ENCODE data around the gene IRF4.
A peak's percentile ranks its signal among the peaks of the same experiment; 100 is the strongest.
"Not testable (repeated sequence)": the region's sequence is repeated elsewhere in the genome, so short reads cannot be mapped to it uniquely, and the experiment has no call there.

Gene IRF4

DNA sequence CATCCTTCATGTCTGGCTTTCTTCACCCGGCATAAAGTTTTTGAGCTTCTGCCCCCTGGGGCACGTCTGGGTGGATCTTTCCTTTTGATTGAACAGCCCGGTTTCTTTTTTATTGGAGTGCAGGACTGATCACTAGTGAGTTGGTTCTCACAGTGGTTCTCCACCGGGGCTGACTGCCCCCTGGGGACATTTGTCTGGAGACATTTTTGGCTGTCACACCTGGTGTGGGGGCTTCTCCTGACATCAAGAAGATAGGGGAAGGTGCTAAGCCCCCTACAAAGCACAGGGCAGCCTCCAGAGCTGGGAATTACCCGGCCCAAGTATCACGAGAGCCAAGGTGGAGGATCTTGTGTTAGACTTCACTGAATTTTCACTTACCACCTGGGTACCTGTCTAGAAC, 25.7 kb upstream of the IRF4 start:
- Mint-ChIP-seq H3K4me3 (no peak overlapping the region), H3K9me3 (peaks cover 1 to 5% of the 10 kb centered on the region in 2 donors), H3K27me3 (peaks cover 6 to 50% of the 10 kb centered on the region in 2 donors), H3K27ac (no peak overlapping the region), H3K4me1 (ENCODE audit: low read depth in 2 of 2) (peaks cover 2 to 4% of the 10 kb centered on the region in 2 donors), H3K36me3 (ENCODE audit: insufficient read depth) (peaks cover 4% of the 10 kb centered on the region)
- no peak for ATAC-seq (replicated peaks)
- DNase-seq = no peak

DNA sequence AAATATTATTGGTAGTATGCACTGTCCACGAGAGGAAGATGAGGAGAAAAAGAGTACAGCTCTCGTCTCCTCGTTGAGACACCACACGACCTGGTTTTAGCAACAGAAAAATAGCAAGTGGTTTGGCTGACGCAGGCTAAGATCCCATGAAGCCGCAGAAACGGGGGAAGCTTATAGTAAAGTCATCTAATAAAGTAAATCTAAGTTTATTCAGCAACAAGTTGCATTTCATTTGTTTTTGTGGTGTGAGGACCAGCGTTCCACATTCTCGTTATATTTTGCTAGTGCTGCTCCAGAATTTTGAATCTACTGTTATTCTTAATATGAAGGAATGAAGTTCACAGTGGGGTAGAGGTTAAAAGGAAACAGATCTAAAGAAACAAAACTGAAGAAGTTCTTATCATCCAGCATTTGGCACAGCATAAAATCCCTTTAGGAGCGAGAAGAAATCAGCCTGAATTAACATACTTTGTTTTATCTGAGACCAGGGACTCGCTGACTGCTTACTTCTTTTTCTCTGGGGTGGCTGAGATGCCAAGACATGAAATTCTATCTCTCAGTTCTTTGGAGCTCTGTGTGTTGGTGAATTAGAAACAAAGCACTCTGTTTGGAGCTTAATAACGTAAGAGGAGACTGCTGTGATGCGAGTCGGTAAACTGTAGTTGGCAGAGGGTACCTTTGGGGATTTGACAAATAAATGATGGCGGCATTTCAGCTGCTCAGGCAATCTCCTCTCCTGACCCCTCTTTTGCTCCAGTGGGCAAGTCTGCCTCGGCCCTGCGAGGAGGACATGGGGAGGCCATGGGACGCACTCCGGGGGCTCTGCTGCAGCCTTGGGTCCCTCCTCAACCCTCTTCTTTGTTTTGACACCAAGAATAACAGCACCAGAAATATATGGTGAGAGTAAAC, 24.9 kb upstream of the IRF4 start:
- H3K4me1 Mint-ChIP-seq (ENCODE audit: low read depth in 2 of 2) = peaks cover 3 to 5% of the 10 kb centered on the region in 2 donors
- H3K4me3 Mint-ChIP-seq = no peak overlapping the region
- H3K36me3 Mint-ChIP-seq (ENCODE audit: insufficient read depth) = peaks cover 4% of the 10 kb centered on the region
- no peak for DNase-seq
- peaks cover 2 to 8% of the 10 kb centered on the region in 2 donors for H3K9me3 Mint-ChIP-seq
- ATAC-seq (replicated peaks) = no peak
- H3K27me3 Mint-ChIP-seq = peaks cover 6 to 52% of the 10 kb centered on the region in 2 donors
- H3K27ac Mint-ChIP-seq = no peak overlapping the region

DNA sequence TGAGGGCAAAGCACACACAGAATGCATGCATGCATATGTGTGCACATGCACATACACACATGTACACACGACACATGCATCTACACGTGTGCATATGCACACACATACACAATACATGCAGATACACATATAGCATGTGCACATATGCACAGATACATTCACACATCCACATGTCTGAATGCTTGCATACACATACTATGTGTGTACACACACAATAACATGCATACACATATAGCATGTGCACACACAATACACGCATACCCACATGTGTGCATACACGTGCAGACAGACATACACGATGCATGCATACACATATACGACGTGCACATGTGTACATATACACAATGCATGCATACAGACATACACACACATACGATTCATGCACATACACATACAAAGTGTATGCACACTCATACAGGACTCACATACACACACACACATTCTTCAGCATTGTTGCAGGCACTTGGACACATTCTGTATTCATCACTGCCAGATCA, 24.2 kb upstream of the IRF4 start:
- Mint-ChIP-seq H3K4me1 (ENCODE audit: low read depth in 2 of 2) (peaks cover 3 to 5% of the 10 kb centered on the region in 2 donors), H3K27me3 (peaks cover 6 to 52% of the 10 kb centered on the region in 2 donors), H3K36me3 (ENCODE audit: insufficient read depth) (peaks cover 4% of the 10 kb centered on the region), H3K4me3 (no peak overlapping the region), H3K9me3 (peaks cover 2 to 8% of the 10 kb centered on the region in 2 donors), H3K27ac (no peak overlapping the region)
- DNase-seq (no peak), ATAC-seq (replicated peaks) (no peak)

DNA sequence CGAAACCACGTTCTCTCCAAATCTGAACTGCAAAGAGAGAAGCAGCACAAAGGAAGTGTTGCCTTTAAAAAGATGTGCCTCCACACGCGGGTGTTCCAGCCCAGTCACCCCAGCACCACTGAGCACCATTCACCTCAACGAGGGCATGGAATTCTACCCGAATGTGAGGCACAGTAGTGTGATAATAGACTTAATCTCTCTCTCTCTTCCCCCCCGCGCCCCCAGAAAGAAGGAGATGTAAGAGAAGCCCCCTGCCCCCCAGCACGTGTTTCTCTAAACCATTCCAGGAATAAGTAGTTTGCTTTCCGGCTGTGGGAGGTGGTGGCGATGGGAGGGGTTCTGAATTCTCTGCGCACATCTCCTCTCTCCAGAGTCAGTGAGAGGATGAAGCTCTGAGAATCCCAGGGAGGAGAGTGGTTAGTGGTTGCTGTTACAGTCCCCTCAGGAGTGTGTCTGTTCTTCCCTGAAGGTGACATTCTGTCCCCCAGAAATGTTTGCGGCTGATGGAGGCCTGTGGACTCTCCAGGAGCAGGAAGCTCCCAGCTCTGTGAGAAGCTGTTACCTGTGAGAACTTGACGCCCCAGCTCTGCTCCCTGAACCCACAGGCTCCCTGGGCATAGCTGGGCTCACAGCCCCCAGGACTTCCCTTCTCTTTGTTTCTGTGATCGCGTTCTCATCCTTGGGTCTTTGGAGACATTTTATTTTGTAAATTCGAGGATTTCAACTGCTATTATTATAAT, 23.5 kb upstream of the IRF4 start:
- DNase-seq (no peak), ATAC-seq (replicated peaks) (no peak)
- Mint-ChIP-seq H3K4me3 (no peak overlapping the region), H3K9me3 (peaks cover 2 to 8% of the 10 kb centered on the region in 2 donors), H3K27ac (no peak overlapping the region), H3K27me3 (peaks cover 6 to 59% of the 10 kb centered on the region in 2 donors), H3K4me1 (ENCODE audit: low read depth in 2 of 2) (peaks cover 9 to 10% of the 10 kb centered on the region in 2 donors), H3K36me3 (ENCODE audit: insufficient read depth) (peaks cover 4% of the 10 kb centered on the region)

DNA sequence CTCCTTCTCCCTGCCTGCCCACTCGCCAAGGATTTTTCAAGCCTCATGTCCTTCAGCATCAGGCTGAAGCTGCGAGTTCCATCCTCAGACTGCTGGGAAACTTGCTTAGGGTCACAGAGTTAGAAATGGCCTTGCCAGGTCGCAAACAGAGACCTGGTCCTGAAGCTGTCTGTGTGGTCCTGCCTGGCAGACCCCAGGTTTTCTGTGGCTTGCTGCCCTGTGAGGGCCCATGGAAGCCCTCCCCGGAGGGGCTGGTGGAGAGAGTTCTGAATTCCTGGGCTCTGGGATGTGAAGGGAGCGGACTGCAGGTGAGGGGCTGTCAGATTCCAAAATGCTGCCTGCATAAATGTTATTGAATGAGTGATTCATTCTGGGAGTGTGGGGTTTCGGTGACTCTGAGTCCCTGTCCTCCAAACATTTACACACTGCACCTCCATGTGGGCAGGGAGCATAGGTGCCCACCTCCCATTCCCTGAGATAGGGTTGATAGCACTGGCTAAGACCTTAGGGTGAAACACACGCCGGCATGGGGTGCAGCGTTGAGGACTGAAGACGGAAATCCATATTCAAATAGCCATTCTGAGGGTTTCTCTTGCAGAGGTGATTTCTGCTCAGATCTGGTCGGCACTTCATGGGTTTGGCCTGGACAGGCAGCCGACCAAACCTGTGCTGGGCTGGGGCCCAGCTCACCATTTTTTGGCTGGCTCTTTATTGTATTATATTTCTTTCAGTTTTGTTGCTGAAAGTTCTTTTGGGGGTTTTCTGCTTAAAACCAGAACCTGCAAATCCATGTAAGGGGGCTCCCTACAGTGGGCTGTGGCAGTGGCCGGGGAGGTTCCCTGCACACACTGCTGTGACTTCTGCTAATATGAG, 21.8 kb upstream of the IRF4 start:
- H3K27ac Mint-ChIP-seq = no peak overlapping the region
- H3K36me3 Mint-ChIP-seq (ENCODE audit: insufficient read depth) = no peaks in the 10 kb centered on the region
- peaks cover 13 to 69% of the 10 kb centered on the region in 2 donors for H3K27me3 Mint-ChIP-seq
- peaks cover 2 to 8% of the 10 kb centered on the region in 2 donors for H3K9me3 Mint-ChIP-seq
- ATAC-seq (replicated peaks) = no peak
- DNase-seq = no peak
- peaks cover 9 to 10% of the 10 kb centered on the region in 2 donors for H3K4me1 Mint-ChIP-seq (ENCODE audit: low read depth in 2 of 2)
- H3K4me3 Mint-ChIP-seq = no peak overlapping the region

DNA sequence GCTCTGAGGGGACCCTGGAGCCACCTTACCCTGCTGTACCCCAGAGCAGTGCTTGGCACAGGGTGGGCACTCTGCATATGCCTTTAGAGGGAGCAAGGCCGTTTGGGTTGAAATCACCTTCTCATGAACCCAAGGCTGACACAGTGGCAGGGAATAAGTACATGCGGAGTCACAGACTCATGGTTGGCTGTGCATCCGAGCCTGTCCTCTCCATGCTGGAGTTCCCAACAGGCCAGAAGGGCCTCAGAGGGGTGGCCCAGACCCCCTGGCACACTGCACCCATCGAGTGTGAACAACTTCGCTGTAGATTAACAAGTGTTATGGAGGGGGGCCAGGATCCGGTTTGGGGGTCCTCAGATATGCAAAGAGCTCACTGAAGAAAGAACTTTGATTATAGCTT, 21.0 kb upstream of the IRF4 start:
- ATAC-seq (replicated peaks) (no peak), DNase-seq (no peak)
- Mint-ChIP-seq H3K27me3 (peaks cover 16 to 73% of the 10 kb centered on the region in 2 donors), H3K36me3 (ENCODE audit: insufficient read depth) (no peaks in the 10 kb centered on the region), H3K27ac (peak overlapping the region in 1 of 2 donors; percentile 35), H3K4me3 (no peak overlapping the region), H3K4me1 (ENCODE audit: low read depth in 2 of 2) (peaks cover 9 to 10% of the 10 kb centered on the region in 2 donors), H3K9me3 (peaks cover 2 to 8% of the 10 kb centered on the region in 2 donors)

DNA sequence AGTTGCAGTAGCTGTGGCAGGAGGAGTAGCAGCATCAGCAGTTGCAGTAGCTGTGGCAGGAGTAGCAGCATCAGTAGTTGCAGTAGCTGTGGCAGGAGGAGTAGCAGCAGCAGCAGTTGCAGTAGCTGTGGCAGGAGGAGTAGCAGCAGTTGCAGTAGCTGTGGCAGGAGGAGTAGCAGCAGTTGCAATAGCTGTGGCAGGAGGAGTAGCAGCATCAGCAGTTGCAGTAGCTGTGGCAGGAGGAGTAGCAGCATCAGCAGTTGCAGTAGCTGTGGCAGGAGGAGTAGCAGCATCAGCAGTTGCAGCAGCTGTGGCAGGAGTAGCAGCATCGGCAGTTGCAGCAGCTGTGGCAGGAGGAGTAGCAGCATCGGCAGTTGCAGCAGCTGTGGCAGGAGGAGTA, 19.7 kb upstream of the IRF4 start:
- not testable (repeated sequence) for H3K36me3 Mint-ChIP-seq (ENCODE audit: insufficient read depth); H3K27ac Mint-ChIP-seq; DNase-seq; H3K4me3 Mint-ChIP-seq; ATAC-seq (replicated peaks); H3K9me3 Mint-ChIP-seq; H3K4me1 Mint-ChIP-seq (ENCODE audit: low read depth in 2 of 2)
- peaks cover 22 to 67% of the 10 kb centered on the region in 2 donors for H3K27me3 Mint-ChIP-seq

DNA sequence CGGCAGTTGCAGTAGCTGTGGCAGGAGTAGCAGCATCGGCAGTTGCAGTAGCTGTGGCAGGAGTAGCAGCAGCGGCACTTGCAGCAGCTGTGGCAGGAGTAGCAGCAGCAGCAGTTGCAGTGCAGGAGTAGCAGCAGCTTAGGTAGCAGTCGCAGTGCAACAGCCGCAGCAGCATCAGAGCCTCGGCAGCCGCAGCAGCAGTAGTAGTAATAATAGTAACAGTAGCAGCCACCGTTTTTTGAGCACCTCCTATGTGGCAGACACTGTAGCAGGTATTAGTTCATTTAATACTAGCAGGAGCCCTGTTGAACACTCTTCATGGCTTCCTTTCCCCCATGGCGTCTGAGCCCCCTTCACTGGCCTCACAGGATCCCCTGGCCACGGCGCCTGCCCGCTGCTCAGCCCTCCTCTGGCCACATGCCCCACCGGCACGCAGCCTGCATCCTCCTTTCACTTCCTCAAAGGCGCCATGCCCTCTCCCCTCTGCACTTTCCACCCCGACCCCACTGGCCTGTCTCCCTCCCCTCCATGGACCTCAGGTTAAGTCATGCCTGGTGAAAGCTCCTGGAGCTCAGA, 19.1 kb upstream of the IRF4 start:
- Mint-ChIP-seq H3K4me1 (ENCODE audit: low read depth in 2 of 2) (peaks cover 9 to 13% of the 10 kb centered on the region in 2 donors), H3K4me3 (peak overlapping the region; percentile 41 to 47), H3K36me3 (ENCODE audit: insufficient read depth) (no peaks in the 10 kb centered on the region), H3K27ac (no peak overlapping the region), H3K27me3 (peaks cover 27 to 67% of the 10 kb centered on the region in 2 donors), H3K9me3 (peaks cover 2 to 8% of the 10 kb centered on the region in 2 donors)
- ATAC-seq (replicated peaks) (peak; percentile 26), DNase-seq (no peak)

DNA sequence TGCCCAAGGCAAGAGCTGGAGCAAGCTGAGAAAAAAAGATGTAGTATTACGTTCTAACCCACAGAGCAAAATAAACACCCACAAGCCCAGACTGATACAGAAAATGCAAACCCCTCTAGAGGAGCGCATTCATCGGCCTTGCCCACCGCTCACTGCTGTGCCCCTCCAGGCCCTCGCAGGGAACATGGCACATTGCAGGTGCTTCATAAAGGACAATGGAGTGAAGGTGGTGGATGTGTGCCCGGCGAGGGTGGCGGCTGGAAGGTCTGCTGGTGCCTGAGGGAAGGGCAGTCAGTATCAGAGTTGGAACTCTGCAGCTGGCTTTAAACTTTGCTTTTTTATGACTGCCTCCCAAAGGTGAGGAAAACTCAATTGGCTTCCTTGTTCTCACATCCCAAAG, 18.5 kb upstream of the IRF4 start:
- no peak for ATAC-seq (replicated peaks)
- no peaks in the 10 kb centered on the region for H3K36me3 Mint-ChIP-seq (ENCODE audit: insufficient read depth)

DNA sequence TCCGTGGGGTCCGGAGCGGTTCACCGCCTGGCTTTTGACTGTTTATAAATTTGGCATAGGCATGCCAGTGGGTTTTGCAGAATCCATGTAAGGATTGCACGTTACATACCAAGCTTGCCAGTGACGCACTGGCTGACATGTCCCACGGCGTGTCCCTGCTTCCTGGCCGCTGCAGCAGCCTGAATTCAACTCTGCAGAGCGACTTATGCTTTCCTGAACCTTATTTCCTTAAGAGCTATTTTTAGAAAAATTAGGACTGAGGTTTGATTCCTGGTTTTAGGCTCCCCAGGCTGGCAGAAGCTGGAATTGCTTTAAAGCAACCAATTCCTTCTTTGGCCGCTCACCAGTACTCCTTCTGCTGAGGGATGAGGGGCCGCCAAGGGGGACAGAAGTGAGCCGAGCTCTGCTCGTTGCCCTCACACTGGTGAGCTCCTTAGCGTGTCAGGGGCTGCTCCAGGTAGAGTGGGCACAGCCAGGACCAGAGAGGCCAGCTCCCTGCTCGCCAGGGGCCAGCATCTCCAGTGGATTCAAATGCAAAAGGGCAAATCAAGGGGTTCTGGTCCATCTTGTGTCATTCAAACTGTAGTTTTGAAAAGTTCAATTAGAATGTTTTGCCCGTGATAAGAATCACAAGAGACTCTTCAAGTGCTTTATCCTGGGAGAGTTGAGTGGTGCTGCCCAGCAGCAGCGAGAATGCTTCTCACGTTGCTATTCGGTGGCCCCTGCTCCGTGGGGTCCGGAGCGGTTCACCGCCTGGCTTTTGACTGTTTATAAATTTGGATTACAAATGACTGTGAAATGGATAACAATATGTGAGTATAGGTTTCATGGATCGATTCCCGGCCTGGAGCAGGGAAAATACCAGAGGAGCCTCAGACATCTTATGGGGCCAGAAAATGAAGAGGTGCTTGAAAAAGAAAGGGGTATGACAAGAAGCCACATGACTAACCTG, 17.5 kb upstream of the IRF4 start:
- DNase-seq (no peak), ATAC-seq (replicated peaks) (no peak)
- no peaks in the 10 kb centered on the region for H3K36me3 Mint-ChIP-seq (ENCODE audit: insufficient read depth)
- H3K27ac Mint-ChIP-seq = no peak overlapping the region
- H3K4me1 Mint-ChIP-seq (ENCODE audit: low read depth in 2 of 2) = peaks cover 9 to 13% of the 10 kb centered on the region in 2 donors
- peaks cover 2 to 8% of the 10 kb centered on the region in 2 donors for H3K9me3 Mint-ChIP-seq
- H3K4me3 Mint-ChIP-seq = no peak overlapping the region
- peaks cover 27 to 56% of the 10 kb centered on the region in 2 donors for H3K27me3 Mint-ChIP-seq

More for the DNA sequence above, 18.5 kb upstream of the IRF4 start:
- Mint-ChIP-seq H3K9me3 (peaks cover 2 to 8% of the 10 kb centered on the region in 2 donors), H3K27ac (no peak overlapping the region), H3K4me3 (peak overlapping the region; percentile 41 to 47), H3K27me3 (peaks cover 27 to 63% of the 10 kb centered on the region in 2 donors), H3K4me1 (ENCODE audit: low read depth in 2 of 2) (peaks cover 9 to 13% of the 10 kb centered on the region in 2 donors)
- no peak for DNase-seq

DNA sequence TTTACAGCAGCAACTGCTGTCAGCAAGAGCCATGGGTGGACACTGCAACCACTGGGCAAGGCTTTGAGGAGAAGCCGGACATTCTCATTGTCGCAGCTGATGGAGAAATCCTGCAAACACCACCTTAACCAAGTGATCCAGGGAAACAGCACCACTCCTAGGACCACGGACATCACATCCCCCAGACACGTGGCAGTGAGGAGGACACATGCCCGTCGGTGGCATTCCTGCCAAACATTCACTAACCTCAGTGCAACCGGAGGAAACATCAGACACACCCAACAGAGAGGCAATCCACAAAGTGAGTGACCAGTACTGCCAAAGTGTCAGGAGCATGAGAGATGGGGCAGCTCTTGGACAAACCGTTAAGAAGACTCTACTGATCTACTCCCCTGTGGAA, 16.6 kb upstream of the IRF4 start:
- Mint-ChIP-seq H3K9me3 (peaks cover 2 to 8% of the 10 kb centered on the region in 2 donors), H3K27ac (no peak overlapping the region), H3K27me3 (peaks cover 21 to 55% of the 10 kb centered on the region in 2 donors), H3K4me3 (no peak overlapping the region), H3K4me1 (ENCODE audit: low read depth in 2 of 2) (peaks cover 9 to 20% of the 10 kb centered on the region in 2 donors), H3K36me3 (ENCODE audit: insufficient read depth) (no peaks in the 10 kb centered on the region)
- no peak for ATAC-seq (replicated peaks)
- no peak for DNase-seq

Measured in effector memory CD8-positive, alpha-beta T cell (primary cell).